Measurements from ENCODE around the gene C4A. TPM values are rescaled to one million over a fixed set of nuclear protein-coding genes. Genes with fewer than 3 reads are reported as not detected.

Gene C4A
- total RNA-seq = 1.3 and 1.4 TPM in 2 replicates

DNA sequence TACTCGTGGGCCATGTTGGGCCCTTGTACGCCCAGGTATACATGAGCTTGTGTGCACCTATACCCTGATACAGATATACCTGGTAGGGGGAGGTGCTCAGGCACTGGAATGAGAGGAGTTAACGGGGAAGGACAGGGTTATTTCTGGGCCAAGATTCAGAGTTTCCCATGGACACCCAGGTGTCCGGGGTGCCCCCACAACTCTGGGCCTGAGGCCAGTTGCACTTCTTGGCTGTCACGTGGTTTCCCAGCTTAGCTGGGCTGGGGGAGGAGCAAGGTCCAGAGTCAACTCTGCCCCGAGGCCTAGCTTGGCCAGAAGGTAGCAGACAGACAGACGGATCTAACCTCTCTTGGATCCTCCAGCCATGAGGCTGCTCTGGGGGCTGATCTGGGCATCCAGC, at the start of gene C4A:
TSS of gene C4A (plus strand) at position 314 of the 400 bp plus-strand sequence. CDS start at position 365, 51 bp downstream.

DNA sequence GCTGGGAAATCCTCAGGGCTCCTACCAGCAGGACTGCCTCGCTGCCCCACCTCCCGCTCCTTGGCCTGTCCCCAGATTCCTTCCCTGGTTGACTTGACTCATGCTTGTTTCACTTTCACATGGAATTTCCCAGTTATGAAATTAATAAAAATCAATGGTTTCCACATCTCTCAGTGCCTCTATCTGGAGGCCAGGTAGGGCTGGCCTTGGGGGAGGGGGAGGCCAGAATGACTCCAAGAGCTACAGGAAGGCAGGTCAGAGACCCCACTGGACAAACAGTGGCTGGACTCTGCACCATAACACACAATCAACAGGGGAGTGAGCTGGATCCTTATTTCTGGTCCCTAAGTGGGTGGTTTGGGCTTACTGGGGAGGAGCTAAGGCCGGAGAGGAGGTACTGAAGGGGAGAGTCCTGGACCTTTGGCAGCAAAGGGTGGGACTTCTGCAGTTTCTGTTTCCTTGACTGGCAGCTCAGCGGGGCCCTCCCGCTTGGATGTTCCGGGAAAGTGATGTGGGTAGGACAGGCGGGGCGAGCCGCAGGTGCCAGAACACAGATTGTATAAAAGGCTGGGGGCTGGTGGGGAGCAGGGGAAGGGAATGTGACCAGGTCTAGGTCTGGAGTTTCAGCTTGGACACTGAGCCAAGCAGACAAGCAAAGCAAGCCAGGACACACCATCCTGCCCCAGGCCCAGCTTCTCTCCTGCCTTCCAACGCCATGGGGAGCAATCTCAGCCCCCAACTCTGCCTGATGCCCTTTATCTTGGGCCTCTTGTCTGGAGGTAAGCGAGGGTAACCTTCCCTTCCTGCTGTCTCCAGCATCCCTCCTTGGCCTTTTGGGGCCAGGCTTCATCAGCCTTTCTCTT, 36.1 kb upstream of the C4A start, which contains the start of gene CFB:
TSS of gene CFB (plus strand) at position 589 of the 863 bp plus-strand sequence. CDS start at position 716, 127 bp downstream.

DNA sequence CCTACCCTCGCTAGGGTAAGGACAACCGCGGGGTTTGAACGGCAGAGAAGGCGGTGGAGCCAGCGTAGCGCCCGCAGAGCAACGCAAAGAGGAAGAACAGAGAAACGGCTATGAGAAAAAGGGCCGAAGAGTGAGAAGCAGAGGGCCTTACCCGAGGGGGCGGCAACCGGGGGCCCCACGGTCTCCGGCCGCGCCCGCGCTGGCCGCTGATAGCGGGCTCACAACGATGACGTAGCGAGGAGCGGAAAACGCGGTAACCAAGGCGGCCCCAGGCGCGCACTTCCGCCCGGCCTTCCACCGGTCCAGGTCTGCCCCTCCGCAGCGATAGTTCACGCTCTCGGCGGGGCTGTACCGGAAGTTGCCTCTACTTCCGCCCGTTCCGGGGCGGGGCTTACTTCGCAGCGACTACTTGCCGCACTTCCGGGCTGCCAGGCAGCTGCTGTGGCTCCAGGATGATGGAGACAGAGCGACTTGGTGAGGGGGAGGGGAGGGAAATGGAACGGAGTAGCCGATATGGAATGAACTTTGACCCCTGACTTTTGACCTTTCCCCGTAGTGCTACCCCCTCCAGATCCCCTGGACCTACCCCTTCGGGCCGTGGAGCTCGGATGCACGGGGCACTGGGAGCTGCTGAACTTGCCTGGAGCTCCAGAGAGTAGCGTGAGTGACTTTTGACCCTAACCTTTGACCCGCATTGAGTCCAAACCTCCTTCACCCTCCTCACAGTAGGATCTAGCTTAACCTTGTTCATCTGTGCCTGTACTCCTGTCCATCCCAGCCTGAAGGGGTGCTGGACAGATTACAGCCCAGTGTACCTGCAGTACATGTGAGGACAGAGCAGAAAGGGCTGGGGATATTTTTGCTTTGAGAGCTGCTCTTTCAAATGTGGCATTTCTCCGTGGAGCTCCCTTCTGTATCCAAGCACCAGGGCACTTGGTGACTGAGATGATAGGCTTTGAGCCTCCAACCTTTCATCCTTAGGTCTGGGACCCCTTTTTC, 22.8 kb upstream of the C4A start, which contains the start of the genes NELFE and SKIC2:
TSS of gene NELFE (minus strand) at position 231 of the 999 bp plus-strand sequence. CDS start 525 bp downstream, outside the sequence.
TSS of gene SKIC2 (plus strand) at position 435 of the 999 bp plus-strand sequence. CDS start at position 453, 18 bp downstream.

DNA sequence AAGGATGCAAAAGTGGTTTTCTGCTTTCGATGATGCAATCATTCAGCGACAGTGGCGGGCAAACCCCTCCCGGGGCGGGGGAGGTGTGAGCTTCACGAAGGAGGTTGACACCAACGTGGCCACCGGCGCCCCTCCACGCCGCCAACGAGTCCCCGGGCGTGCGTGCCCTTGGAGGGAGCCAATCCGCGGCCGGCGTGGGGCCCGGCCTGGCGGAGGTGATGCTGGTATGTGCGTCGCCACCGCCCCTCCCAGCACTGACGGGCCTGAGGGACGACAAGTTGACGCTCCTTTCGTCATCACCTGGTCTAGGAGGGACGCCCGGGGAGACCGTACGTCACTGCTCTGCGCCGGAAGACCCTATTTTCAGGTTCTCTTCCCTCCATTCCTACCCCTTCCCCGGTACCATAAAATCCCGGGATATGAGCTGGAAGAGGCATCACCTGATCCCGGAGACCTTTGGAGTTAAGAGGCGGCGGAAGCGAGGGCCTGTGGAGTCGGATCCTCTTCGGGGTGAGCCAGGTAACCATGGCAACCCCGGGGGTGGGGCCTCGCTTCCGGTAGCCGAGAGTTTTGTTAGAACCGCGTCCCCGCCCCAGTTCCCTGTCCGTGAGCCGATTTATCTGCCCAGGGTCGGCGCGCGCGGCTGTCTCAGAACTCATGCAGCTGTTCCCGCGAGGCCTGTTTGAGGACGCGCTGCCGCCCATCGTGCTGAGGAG, 9.7 kb upstream of the C4A start, which contains the start of gene DXO:
TSS of gene DXO (minus strand) at position 146 of the 716 bp plus-strand sequence. CDS start 463 bp downstream, outside the sequence.

DNA sequence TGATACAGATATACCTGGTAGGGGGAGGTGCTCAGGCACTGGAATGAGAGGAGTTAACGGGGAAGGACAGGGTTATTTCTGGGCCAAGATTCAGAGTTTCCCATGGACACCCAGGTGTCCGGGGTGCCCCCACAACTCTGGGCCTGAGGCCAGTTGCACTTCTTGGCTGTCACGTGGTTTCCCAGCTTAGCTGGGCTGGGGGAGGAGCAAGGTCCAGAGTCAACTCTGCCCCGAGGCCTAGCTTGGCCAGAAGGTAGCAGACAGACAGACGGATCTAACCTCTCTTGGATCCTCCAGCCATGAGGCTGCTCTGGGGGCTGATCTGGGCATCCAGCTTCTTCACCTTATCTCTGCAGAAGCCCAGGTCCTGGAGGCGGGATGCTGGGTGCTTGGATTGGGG, 32.7 kb downstream of the C4A start, which contains the start of gene C4B:
TSS of gene C4B (plus strand) at position 249 of the 400 bp plus-strand sequence. CDS start at position 300, 51 bp downstream.

DNA sequence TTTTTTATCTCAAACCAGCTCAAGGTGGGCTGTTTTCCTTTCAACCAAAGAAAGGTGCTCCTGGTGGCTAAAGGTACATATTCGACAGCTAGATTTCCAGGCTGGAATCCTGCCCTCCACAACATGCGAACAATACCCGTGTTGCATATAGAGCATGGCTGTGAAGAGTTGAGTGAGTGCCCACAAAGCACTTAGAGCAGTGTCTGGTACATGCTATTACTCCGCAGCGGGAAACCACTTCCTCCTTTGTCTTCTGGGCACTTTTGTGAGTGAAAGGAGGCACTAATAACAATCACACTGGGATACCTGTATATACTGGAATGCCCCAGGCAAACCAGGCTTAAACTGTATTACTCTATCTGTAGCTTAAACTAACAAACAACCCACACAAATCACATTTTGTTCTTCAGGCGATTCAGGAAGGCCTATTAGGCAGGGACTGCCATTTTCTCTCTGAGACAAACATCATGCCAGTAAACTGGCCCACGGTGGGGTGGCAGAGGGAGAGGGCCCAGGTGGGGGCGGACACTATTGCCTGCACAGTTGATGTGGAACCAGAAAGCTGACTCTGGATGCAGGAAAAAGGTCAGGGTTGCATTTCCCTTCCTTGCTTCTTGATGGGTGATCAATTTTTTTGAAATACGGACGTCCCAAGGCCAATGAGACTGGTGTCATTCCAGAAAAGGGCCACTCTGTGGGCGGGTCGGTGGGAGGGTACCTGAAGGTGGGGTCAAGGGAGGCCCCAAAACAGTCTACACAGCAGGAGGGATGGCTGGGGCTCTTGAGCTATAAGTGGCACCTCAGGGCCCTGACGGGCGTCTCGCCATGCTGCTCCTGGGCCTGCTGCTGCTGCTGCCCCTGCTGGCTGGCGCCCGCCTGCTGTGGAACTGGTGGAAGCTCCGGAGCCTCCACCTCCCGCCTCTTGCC, 56.0 kb downstream of the C4A start, which contains the start of gene CYP21A2:
TSS of gene CYP21A2 (plus strand) at position 818 of the 927 bp plus-strand sequence. CDS start at position 826, 8 bp downstream.

Other genes with a start within 250 kb of the C4A start
- gene CLIC1, start 245.5 kb upstream of the C4A start, total RNA-seq = 269 and 558 TPM in 2 replicates
- gene MSH5, start 242.1 kb upstream of the C4A start, total RNA-seq = 3.4 and 3.5 TPM in 2 replicates
- gene SAPCD1, start 219.4 kb upstream of the C4A start, total RNA-seq = 0.57 TPM in 1 of 2 replicates, not detected in the other
- 0.34 and 1.00 TPM in 2 replicates for gene VWA7, start 204.7 kb upstream of the C4A start, total RNA-seq
- gene VARS1, start 186.3 kb upstream of the C4A start, total RNA-seq = 61.2 and 98.7 TPM in 2 replicates
- gene LSM2, start 175.1 kb upstream of the C4A start, total RNA-seq = 14.4 and 35.5 TPM in 2 replicates
- gene HSPA1L, start 166.8 kb upstream of the C4A start, total RNA-seq = 1.0 and 1.1 TPM in 2 replicates
- gene HSPA1A, start 166.5 kb upstream of the C4A start, total RNA-seq = 29.7 and 211 TPM in 2 replicates
- 81.7 and 305 TPM in 2 replicates for gene HSPA1B, start 154.3 kb upstream of the C4A start, total RNA-seq
- gene NEU1, start 119.2 kb upstream of the C4A start, total RNA-seq = 64.1 and 103 TPM in 2 replicates
- gene SLC44A4, start 103.1 kb upstream of the C4A start, total RNA-seq = 2.1 and 3.1 TPM in 2 replicates
- gene EHMT2, start 84.4 kb upstream of the C4A start, total RNA-seq = 13.7 and 47.4 TPM in 2 replicates
- 1.4 and 4.1 TPM in 2 replicates for gene ZBTB12, start 80.0 kb upstream of the C4A start, total RNA-seq
- gene C2, start 54.3 kb upstream of the C4A start, total RNA-seq = 0.71 and 1.0 TPM in 2 replicates
- 1.7 and 11.2 TPM in 2 replicates for gene CFB, start 36.0 kb upstream of the C4A start, total RNA-seq
- 109 and 155 TPM in 2 replicates for gene NELFE, start 23.1 kb upstream of the C4A start, total RNA-seq
- gene SKIC2, start 22.9 kb upstream of the C4A start, total RNA-seq = 49.6 and 62.5 TPM in 2 replicates
- 10.0 and 10.9 TPM in 2 replicates for gene DXO, start 9.9 kb upstream of the C4A start, total RNA-seq
- 2.1 TPM in 2 replicates for gene C4B, start 32.7 kb downstream of the C4A start, total RNA-seq
- 0.28 TPM in 1 of 2 replicates, not detected in the other for gene CYP21A2, start 56.4 kb downstream of the C4A start, total RNA-seq
- 1.0 and 2.1 TPM in 2 replicates for gene TNXB, start 127.3 kb downstream of the C4A start, total RNA-seq
- gene ATF6B, start 146.2 kb downstream of the C4A start, total RNA-seq = 11.6 and 20.2 TPM in 2 replicates
- 3.7 and 5.5 TPM in 2 replicates for gene FKBPL, start 148.2 kb downstream of the C4A start, total RNA-seq
- gene PRRT1, start 169.9 kb downstream of the C4A start, total RNA-seq = not detected in 2 replicates
- 6.8 and 8.5 TPM in 2 replicates for gene PPT2, start 172.1 kb downstream of the C4A start, total RNA-seq
- 0.34 and 1.3 TPM in 2 replicates for gene EGFL8, start 182.5 kb downstream of the C4A start, total RNA-seq
- 7.5 and 19.6 TPM in 2 replicates for gene AGPAT1, start 194.0 kb downstream of the C4A start, total RNA-seq
- gene RNF5, start 196.3 kb downstream of the C4A start, total RNA-seq = 14.6 and 29.7 TPM in 2 replicates
- 0.14 and 0.34 TPM in 2 replicates for gene AGER, start 202.2 kb downstream of the C4A start, total RNA-seq
- 25.3 and 39.5 TPM in 2 replicates for gene PBX2, start 208.1 kb downstream of the C4A start, total RNA-seq
- 0.71 and 1.0 TPM in 2 replicates for gene GPSM3, start 210.6 kb downstream of the C4A start, total RNA-seq
- 0.28 and 0.34 TPM in 2 replicates for gene NOTCH4, start 242.0 kb downstream of the C4A start, total RNA-seq